ENCODE results near the gene DMRT3.

The DMRT3 gene, protein sequence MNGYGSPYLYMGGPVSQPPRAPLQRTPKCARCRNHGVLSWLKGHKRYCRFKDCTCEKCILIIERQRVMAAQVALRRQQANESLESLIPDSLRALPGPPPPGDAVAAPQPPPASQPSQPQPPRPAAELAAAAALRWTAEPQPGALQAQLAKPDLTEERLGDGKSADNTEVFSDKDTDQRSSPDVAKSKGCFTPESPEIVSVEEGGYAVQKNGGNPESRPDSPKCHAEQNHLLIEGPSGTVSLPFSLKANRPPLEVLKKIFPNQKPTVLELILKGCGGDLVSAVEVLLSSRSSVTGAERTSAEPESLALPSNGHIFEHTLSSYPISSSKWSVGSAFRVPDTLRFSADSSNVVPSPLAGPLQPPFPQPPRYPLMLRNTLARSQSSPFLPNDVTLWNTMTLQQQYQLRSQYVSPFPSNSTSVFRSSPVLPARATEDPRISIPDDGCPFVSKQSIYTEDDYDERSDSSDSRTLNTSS

GRCh38 chr9:976258-976942 lies at the start of gene DMRT3:
Gene DMRT3, plus strand, starts transcription at chr9:976655. Its CDS starts 347 bp downstream, at chr9:977002.
- DNase-seq: no peak

GRCh38 chr9:926976-927375 lies 49.5 kb upstream of the DMRT3 start:
- no peak for DNase-seq

GRCh38 chr9:928363-929042 lies 48.0 kb upstream of the DMRT3 start:
- no peak for DNase-seq

DNA sequence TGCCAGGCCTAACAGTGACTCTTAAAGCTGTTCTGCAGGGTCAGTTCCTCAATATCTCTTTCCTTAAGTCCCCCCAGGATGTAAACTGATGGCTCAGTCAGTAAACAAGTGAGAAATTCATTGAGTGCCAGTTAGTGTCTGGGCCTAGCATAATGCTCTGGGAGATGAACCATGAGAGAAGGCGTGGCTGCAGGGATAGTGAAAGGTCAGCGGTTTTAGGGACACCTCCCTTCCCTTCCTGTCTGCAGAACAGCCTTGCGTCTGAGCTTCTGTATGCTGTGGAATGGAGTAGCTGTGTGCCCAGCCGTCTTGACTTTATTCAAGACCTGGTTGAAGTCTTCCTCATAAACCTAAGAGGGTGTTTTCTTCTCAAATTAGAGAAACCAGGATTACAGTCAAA lies 46.7 kb upstream of the DMRT3 start:
- no peak for DNase-seq

GRCh38 chr9:933356-933755 lies 43.1 kb upstream of the DMRT3 start:
- DNase-seq: no peak

- peak; percentile 62 for DNase-seq
Measured at GRCh38 chr9:935348-935965, 41.0 kb upstream of the DMRT3 start.

- DNase-seq: no peak
Measured at GRCh38 chr9:942805-943580, 33.5 kb upstream of the DMRT3 start.

- DNase-seq: no peak
Measured at GRCh38 chr9:947985-948384, 28.5 kb upstream of the DMRT3 start.

DNA sequence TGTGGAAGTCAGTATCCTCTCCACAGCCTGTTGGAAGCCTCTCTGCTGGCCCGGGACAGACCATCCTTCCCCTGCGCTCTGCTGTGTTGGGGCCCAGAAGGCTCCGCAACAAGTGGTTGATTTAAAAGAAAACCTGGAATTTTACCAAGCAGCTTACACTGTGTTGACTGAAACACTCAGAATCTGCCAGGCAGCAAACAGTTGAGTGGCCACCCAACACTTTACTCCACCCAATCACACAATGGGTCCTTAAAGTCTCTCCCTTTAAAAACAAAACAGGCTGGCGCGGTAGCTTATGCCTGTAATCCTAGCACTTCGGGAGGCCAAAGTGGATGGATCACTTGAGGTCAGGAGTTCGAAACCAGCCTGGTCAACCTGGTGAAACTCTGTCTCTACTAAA lies 28.0 kb upstream of the DMRT3 start:
- no peak for DNase-seq

GRCh38 chr9:950139-950538 lies 26.3 kb upstream of the DMRT3 start:
- no peak for DNase-seq

DNA sequence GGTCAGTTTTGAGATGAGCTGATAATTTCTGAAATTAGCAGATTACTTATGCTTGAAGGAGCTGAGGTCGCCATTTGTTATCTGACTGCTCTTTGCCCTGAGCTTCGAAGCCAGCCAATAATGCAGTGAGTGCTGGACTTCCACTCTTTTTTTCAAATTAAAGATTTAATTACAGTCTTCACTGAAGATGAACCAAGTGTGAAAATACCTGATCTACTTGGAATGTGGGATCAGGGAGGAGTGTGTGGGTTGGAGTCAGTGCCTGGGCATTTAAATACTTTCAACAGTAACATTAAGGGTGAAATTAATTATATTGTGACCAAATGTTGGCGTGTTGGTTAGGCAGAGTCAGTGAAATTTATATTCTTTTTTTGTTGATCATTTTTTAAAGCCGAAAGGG lies 23.9 kb upstream of the DMRT3 start:
- DNase-seq: no peak

DNA sequence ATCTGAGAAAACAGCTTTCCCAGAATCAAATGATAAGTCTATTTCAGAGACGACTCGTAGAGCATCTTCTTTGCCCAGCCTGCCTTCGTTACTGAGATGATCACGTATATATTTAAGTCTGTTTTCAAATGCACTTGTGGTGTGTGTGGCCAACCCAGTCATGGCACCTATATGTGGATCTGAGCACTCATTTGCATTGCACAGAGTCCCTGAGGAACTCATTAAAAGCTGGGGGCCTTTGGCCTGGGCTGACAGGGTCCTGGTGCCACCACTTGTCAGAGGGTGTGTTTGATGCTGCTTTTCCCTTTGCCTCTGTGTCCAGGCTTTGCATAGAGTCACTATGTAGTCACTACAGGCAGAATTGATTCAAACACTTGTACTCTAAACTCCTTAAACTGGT lies 17.4 kb upstream of the DMRT3 start:
- no peak for DNase-seq

DNA sequence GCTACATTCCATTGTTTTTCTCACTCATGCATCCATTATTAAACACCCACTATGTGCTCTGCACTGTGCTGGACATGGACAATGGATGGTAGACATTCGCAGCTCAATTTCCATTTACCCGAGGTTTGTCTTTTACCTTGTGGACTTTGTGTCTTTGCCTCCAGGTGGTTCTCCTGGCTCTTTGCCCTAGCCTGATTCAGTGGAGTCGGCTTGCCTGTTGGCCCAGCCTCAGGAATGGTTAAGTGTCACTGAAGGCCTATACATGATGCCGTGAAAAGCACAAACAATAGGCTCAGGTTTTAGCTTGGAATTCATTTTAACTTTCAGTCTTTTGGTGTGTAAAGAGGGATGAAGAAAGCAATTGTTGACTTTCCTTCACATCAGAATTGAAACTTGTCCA lies 16.5 kb upstream of the DMRT3 start:
- DNase-seq: no peak

DNA sequence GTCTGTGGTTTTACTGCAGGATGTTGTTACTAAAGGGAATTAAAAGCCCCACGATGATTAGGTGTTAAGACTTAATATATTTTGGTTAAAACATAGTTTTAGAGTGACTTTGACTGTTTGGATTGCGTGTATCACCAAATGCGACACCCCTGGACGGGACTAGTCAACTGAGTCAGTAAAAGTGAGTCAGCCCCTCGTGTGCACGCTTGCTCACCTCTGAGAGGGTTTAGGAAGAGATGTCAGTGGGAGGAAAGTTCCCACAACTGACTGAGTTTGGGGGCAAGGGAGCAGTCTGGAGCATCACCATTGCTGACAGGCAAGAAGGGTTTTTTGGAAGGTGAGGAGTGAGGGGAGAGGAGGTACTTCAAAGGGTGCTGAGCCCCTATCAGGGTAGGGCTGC lies 14.4 kb upstream of the DMRT3 start:
- no peak for DNase-seq

- no peak for DNase-seq
Measured at GRCh38 chr9:965497-965896, 11.0 kb upstream of the DMRT3 start.

GRCh38 chr9:966870-967269 lies 9.6 kb upstream of the DMRT3 start:
- DNase-seq: no peak

- no peak for DNase-seq
Measured at GRCh38 chr9:967436-967835, 9.0 kb upstream of the DMRT3 start.

GRCh38 chr9:967903-968641 lies 8.4 kb upstream of the DMRT3 start:
- DNase-seq: no peak

- DNase-seq: no peak
Measured at GRCh38 chr9:969310-970150, 6.9 kb upstream of the DMRT3 start.

DNA sequence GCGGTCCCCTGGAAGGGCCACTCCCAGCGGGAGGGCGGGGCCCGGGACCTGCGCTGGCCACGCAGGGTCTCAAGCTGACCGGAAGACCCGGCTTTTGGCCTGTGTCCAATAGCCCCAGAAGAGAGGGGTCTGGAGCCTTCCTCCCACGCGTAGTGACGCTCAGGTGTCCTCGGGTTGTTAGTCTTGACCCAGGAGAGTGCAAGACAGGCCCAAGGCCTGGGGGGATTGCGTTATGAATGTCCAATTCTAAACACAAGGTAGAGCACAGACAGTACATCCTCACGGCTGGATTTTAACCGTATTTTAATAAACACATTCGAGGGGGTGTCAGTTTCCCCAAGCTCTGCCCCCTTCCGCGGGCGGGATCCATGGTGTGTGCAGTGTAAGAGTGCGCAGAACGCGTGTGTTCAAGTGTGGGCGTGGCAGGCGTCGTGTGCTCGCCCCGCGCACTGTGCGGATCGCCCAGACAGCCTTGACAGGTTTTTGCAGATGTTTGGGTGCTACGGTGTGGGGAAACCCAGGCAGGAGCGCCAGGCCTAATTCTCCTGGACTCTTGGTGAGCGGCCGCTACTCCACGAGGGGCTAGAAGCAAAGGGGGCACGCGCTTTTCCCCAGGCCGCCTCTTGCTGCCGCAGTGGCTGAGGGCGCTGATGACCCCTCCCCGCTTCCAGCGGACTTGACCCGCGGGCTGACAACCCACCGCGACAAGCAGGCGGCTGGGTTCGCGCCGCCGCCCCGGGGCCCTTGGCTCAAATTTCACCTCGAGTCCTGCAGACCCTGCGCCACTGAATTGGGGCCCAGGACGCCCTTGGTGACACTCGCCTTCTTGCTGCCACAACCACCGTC lies 6.1 kb upstream of the DMRT3 start:
- no peak for DNase-seq

All from NCI-H1436 (cell line).